Parathyroid adenoma (tissue), 2 donors: Measurements from ENCODE around the gene POU6F2.

Experiments used
- H2AFZ ChIP-seq: fragments of 300-600 bp; sonication (generic); one replicate; pipeline ENCODE4 v1.7.0; 2017; ENCODE audit warnings: antibody characterized with exemption, mild to moderate bottlenecking
- H3K27ac ChIP-seq: fragments of 300-600 bp; sonication (generic); one replicate; pipeline ENCODE4 v1.7.0; 2017
- H3K27me3 ChIP-seq: fragments of 300-600 bp; sonication (generic); one replicate; pipeline ENCODE4 v1.7.0; 2017; ENCODE audit warnings: low read length; ENCODE audit not compliant: control insufficient read depth, insufficient read depth
- H3K36me3 ChIP-seq: fragments of 300-600 bp; sonication (generic); one replicate; pipeline ENCODE4 v1.7.0; 2017; ENCODE audit warnings: low read length; ENCODE audit not compliant: control insufficient read depth, insufficient read depth
- H3K4me1 ChIP-seq: fragments of 300-600 bp; sonication (generic); one replicate; pipeline ENCODE4 v1.7.0; 2017; ENCODE audit warnings: control low read depth
- H3K4me2 ChIP-seq: fragments of 300-600 bp; sonication (generic); one replicate; pipeline ENCODE4 v1.7.0; 2017; ENCODE audit warnings: low read length
- H3K4me3 ChIP-seq: fragments of 300-600 bp; sonication (generic); one replicate; pipeline ENCODE4 v1.7.0; 2017; ENCODE audit warnings: low read depth, low read length
- H3K79me2 ChIP-seq: fragments of 300-600 bp; sonication (generic); one replicate; pipeline ENCODE4 v1.7.0; 2017; ENCODE audit warnings: control low read depth
- H3K9ac ChIP-seq: fragments of 300-600 bp; sonication (generic); one replicate; pipeline ENCODE4 v1.7.0; 2017; ENCODE audit warnings: mild to moderate bottlenecking
- H3K9me3 ChIP-seq: fragments of 300-600 bp; sonication (generic); one replicate; pipeline ENCODE4 v1.7.0; 2017; ENCODE audit warnings: low read length; ENCODE audit not compliant: control insufficient read depth
- CTCF ChIP-seq: fragments of 300-600 bp; sonication (generic); IDR thresholded peaks from one replicate; pipeline ENCODE4 v1.7.0; 2017; ENCODE audit warnings: antibody characterized with exemption, mild to moderate bottlenecking
- donor health status: primary hyperparathyroidism.

Gene POU6F2

GRCh38 chr7:39144420-39144819, 166.7 kb downstream of the POU6F2 start:
- Histone ChIP-seq H3K36me3 (no peaks in the 10 kb centered on the region), H3K4me1 (no peaks in the 10 kb centered on the region), H3K4me3 (no peak overlapping the region), H3K4me2 (no peak overlapping the region), H3K9me3 (no peaks in the 10 kb centered on the region), H3K27ac (no peak overlapping the region), H3K27me3 (no peaks in the 10 kb centered on the region), H3K79me2 (no peaks in the 10 kb centered on the region), H2AFZ (no peak overlapping the region), H3K9ac (no peak overlapping the region)
- no peak for TF ChIP-seq CTCF

GRCh38 chr7:39145283-39145682, 167.6 kb downstream of the POU6F2 start:
- Histone ChIP-seq H3K4me2 (no peak overlapping the region), H3K9ac (no peak overlapping the region), H3K27me3 (no peaks in the 10 kb centered on the region), H3K27ac (no peak overlapping the region), H3K36me3 (no peaks in the 10 kb centered on the region), H3K79me2 (no peaks in the 10 kb centered on the region), H3K4me1 (no peaks in the 10 kb centered on the region), H2AFZ (no peak overlapping the region), H3K4me3 (no peak overlapping the region), H3K9me3 (no peaks in the 10 kb centered on the region)
- TF ChIP-seq CTCF = no peak

- Histone ChIP-seq H3K9ac (no peak overlapping the region), H3K27ac (no peak overlapping the region), H3K27me3 (no peaks in the 10 kb centered on the region), H3K4me3 (no peak overlapping the region), H3K4me1 (no peaks in the 10 kb centered on the region), H3K36me3 (no peaks in the 10 kb centered on the region), H3K4me2 (no peak overlapping the region), H2AFZ (no peak overlapping the region), H3K79me2 (no peaks in the 10 kb centered on the region), H3K9me3 (no peaks in the 10 kb centered on the region)
- TF ChIP-seq CTCF = no peak
These were observed 168.2 kb downstream of the POU6F2 start for GRCh38 chr7:39145935-39146334.

GRCh38 chr7:39152701-39153100, 175.0 kb downstream of the POU6F2 start:
- Histone ChIP-seq H3K4me1 (peaks cover 6% of the 10 kb centered on the region), H3K27me3 (no peaks in the 10 kb centered on the region), H3K9ac (no peak overlapping the region), H3K79me2 (no peaks in the 10 kb centered on the region), H3K9me3 (no peaks in the 10 kb centered on the region), H2AFZ (no peak overlapping the region), H3K4me3 (no peak overlapping the region), H3K36me3 (no peaks in the 10 kb centered on the region), H3K27ac (no peak overlapping the region), H3K4me2 (no peak overlapping the region)
- no peak for TF ChIP-seq CTCF

- no peak for TF ChIP-seq CTCF
- Histone ChIP-seq H2AFZ (no peak overlapping the region), H3K27me3 (no peaks in the 10 kb centered on the region), H3K36me3 (no peaks in the 10 kb centered on the region), H3K4me3 (no peak overlapping the region), H3K79me2 (no peaks in the 10 kb centered on the region), H3K9ac (no peak overlapping the region), H3K4me1 (peaks cover 6% of the 10 kb centered on the region), H3K4me2 (no peak overlapping the region), H3K9me3 (no peaks in the 10 kb centered on the region), H3K27ac (no peak overlapping the region)
These were observed 175.4 kb downstream of the POU6F2 start for GRCh38 chr7:39153113-39153512.
